Stomach (tissue), 4 donors: ENCODE results near the gene PNPLA5.

Experiments
- EP300 ChIP-seq: sonication (generic); formaldehyde crosslinking; IDR thresholded peaks from one replicate; pipeline ENCODE4 v1.6.1; 2017; ENCODE audit warnings: antibody characterized with exemption
- TF ChIP-seq, protein P1 (sequence below), 7 experiments: fragments of 450-650 bp in 4 of 7; fragments of 200-600 bp in 3 of 7; sonication (generic) in 3 of 7; IDR thresholded peaks; one replicate each; pipeline ENCODE4 v1.5.1; 2016 to 2019; ENCODE audit warnings: antibody characterized with exemption in 7 of 7, control low read depth in 2 of 7, mild to moderate bottlenecking in 1 of 7

DNA sequence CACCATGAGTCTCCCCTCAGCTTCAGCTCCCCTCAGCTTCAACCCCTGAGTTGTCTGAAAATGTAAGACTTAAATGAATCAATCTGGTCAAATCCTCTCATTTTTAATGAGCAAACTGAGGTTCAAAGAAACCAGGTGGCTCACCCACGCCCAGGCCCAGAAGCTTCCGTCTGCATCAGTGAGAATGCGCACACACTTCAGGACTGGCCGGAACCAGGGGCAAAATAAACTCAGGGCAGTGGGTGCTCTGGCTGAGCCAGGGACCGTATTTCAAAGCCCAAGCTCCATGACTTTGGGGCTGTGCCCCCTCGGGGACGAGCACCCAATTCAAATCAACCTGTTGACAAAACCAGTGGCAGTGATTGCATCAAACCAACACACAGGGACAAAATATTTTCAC, 32.6 kb downstream of the PNPLA5 start:
- TF ChIP-seq, protein P1, sequence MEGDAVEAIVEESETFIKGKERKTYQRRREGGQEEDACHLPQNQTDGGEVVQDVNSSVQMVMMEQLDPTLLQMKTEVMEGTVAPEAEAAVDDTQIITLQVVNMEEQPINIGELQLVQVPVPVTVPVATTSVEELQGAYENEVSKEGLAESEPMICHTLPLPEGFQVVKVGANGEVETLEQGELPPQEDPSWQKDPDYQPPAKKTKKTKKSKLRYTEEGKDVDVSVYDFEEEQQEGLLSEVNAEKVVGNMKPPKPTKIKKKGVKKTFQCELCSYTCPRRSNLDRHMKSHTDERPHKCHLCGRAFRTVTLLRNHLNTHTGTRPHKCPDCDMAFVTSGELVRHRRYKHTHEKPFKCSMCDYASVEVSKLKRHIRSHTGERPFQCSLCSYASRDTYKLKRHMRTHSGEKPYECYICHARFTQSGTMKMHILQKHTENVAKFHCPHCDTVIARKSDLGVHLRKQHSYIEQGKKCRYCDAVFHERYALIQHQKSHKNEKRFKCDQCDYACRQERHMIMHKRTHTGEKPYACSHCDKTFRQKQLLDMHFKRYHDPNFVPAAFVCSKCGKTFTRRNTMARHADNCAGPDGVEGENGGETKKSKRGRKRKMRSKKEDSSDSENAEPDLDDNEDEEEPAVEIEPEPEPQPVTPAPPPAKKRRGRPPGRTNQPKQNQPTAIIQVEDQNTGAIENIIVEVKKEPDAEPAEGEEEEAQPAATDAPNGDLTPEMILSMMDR (IDR thresholded peaks at IDR 0.05), result no peak
- TF ChIP-seq EP300, result no peak
